CD4-positive, alpha-beta T cell treated with Interferon alpha-2 for 1 hour (primary cell): ENCODE measurements around the gene PEPD.

Source experiments
- DNase-seq, 2 donors: peaks; one replicate each; pipeline ENCODE4 v3.0.0-alpha.2; 2020 to 2022

Gene PEPD

GRCh38 chr19:33510462-33511194, 11.0 kb downstream of the PEPD start:
- DNase-seq = no peak

DNA sequence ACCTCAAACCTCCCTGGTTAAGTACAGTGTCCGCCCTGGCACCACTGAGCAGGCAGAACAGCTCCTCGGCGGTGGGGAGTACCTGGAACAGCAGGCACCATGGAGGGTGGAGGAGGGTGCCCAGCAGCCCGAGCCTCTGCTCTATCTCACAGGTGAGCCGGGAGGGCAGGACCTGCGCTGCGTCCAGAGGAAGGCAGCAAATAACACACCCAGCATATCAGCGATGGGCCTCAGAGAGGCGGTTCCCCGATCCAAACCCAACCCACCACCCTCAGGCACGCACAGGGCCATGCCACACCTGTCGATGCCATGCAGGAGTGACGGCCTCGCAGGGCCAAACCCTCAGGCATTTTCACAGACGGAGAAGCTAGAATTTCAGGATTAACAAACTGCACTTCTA, 11.8 kb downstream of the PEPD start:
- no peak for DNase-seq

- no peak for DNase-seq
Measured at GRCh38 chr19:33508941-33509614, 12.5 kb downstream of the PEPD start.

DNA sequence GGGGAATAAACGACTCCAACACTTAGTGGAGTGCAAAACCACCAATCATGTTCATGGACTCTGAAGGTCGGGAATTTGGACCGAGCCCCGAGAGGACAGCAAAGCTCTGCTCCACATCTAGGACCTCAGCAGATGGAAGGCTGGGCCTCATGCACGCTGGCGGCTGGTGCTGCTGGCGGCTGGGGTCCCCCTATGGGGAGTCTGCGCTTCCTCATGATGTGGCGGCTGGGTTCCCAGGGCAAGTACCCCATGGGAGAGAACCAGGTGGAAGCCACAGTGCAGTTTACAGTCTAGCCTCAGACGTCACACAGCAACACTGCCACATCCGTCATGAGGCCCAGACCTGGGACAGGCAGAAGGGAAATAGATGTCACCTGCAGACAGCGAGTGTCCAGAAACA, 13.2 kb downstream of the PEPD start:
- DNase-seq = no peak

- DNase-seq = no peak
Measured at GRCh38 chr19:33508009-33508408, 13.6 kb downstream of the PEPD start.

GRCh38 chr19:33507021-33507956, 14.3 kb downstream of the PEPD start:
- no peak for DNase-seq

- DNase-seq = no peak
Measured at GRCh38 chr19:33506498-33506897, 15.1 kb downstream of the PEPD start.

- no peak for DNase-seq
Measured at GRCh38 chr19:33505823-33506222, 15.8 kb downstream of the PEPD start.

GRCh38 chr19:33505148-33505547, 16.4 kb downstream of the PEPD start:
- no peak for DNase-seq

GRCh38 chr19:33504058-33504444, 17.5 kb downstream of the PEPD start:
- DNase-seq = no peak

GRCh38 chr19:33503433-33504057, 18.0 kb downstream of the PEPD start:
- no peak for DNase-seq

- no peak for DNase-seq
Measured at GRCh38 chr19:33503030-33503429, 18.6 kb downstream of the PEPD start.

- DNase-seq = no peak
Measured at GRCh38 chr19:33502521-33502920, 19.1 kb downstream of the PEPD start.

DNA sequence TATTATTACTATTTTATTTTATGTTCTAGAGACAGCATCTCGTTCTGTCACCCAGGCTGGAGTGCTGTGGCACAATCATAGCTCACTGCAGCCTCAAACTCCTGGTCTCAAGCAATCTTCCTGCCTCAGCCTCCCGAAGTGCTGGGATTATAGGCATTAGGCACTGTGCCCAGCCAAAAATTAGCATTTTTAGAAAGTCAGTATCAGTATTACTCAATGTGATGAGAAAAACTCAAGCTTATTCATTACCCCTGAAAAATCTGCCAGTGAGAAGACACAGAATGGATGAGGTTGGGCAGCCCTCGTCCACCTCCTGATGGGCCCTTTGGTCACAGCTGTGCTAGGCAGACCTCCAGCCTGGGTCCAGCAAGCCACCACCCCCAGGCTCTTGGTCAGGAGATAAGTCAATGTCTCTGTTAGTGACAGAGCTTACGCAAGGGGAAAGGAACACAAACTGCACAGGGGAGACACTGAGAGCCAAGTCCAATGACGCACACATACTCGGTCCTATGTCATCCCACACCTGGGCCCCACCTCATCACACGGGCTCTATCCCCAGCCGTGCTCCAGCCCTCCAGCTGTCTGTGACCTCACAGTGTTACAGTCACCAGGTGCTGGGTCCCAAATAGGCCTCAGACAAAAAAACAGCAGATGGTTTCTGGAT, 19.8 kb downstream of the PEPD start:
- no peak for DNase-seq

DNA sequence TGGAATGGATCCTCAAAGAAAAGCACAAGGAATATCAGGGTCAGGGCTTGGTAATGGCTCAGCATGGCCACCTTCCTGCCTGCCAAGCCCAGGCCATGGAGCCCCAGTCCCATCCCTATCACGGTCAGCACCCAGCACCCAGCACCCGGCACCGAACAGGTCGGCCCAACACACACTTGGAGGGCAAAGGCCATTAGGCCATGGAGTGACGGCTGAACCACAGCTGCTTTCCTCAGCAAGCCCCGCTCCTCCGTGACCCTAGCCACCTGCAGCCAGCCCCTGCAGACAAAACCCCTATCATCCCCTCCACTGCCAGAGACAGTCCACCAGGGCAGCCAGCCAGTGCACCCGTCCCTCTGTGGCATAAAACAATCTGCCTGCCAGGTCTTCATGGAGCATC, 20.6 kb downstream of the PEPD start:
- no peak for DNase-seq

- DNase-seq = no peak
Measured at GRCh38 chr19:33500586-33500985, 21.0 kb downstream of the PEPD start.

GRCh38 chr19:33499671-33500506, 21.7 kb downstream of the PEPD start:
- DNase-seq = no peak

- no peak for DNase-seq
Measured at GRCh38 chr19:33499248-33499647, 22.3 kb downstream of the PEPD start.

GRCh38 chr19:33498391-33499000, 23.1 kb downstream of the PEPD start:
- DNase-seq = no peak

GRCh38 chr19:33497778-33498175, 23.8 kb downstream of the PEPD start:
- no peak for DNase-seq

DNA sequence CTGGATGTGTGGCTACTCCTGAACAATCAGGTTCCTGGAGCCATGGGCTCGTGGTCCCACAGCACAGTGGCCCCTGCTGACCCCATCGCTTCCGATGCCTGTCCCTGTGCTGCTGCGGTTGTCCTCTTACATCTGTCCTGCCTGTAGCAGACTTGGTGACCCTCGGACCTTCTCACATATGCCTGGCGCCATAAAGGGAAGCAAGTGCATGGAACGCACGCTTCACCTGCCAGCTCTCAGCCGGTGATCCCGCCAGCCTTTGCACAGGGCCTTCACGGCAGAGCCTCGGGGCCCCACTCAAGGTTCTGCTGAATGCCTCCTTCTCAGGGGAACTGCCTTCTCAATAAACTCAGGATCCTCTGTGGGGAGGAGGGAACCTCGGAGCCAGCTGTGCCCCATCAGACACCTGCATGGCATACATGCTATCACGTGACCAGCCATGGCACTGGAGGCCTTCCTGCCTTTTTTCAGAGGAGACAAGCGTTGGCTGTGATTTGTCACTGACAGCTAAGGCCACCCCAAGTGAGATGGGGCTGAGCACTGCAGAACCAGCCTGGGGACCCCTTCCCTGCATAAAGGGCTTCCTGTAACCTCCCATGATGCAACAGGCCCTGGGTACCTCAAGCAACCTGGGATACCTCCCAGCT, 24.3 kb downstream of the PEPD start:
- DNase-seq = no peak
